HG03575 (cell line): Measurements from ENCODE around the gene IFNA17.
"Not testable (repeated sequence)": the region's sequence is repeated elsewhere in the genome, so short reads cannot be mapped to it uniquely, and the experiment has no call there.

Experiments
- ATAC-seq: cut with Tn5 transposase; IDR thresholded peaks from one replicate; pipeline ENCODE4 v1.9.1; 2021; ENCODE audit not compliant: unreplicated experiment, insufficient number of reproducible peaks, low FRiP score; ENCODE audit errors: extremely low read depth

IFNA17 gene

GRCh38 chr9:21228122-21228521, at the start of gene IFNA17:
TSS of gene IFNA17 (minus strand) at chr9:21228222. CDS start at chr9:21228173, 49 bp downstream.
- ATAC-seq = no peak

- ATAC-seq = no peak
Measured at GRCh38 chr9:21268347-21268657, 40.3 kb upstream of the IFNA17 start.

DNA sequence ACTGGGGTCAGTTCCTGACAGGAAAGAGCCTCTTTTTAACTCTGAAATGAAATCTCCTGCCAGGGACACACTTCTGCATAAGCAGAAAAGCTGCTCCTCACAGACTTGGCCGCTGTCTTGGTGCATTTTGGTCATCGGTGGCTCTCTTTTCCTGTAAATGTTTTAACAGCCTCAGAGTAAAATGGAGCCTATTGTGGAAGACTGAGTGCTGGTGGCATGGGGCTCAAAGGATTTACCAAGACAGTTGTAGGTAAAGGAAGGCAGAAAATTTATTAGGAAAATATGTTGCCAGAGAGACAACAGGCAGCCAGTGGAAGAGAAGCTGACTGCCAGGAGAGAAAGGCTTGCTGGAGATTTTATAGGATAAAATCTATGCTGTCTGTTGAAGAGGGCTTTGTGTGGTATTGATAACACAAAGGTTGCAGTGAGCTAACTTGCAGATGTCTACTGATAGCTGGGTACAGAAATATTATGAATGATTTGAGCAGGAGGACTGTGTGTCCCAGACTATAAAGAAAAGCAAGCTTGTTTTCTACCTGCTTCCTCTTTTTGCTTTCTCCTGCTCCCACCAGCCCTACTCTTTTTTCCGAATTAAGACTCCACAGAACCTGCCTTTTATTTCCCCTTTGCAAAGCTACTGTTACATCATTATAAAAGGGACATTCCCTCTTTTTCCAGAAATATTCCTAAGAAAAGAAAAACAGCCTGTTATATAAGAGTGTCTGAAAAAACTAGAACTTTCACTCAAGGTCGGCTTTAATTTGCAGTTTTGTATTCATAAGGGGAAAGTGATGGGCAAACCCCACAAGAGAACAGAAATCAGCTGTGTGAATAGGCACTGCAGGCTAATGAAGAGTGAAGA, 39.7 kb upstream of the IFNA17 start:
- no peak for ATAC-seq

DNA sequence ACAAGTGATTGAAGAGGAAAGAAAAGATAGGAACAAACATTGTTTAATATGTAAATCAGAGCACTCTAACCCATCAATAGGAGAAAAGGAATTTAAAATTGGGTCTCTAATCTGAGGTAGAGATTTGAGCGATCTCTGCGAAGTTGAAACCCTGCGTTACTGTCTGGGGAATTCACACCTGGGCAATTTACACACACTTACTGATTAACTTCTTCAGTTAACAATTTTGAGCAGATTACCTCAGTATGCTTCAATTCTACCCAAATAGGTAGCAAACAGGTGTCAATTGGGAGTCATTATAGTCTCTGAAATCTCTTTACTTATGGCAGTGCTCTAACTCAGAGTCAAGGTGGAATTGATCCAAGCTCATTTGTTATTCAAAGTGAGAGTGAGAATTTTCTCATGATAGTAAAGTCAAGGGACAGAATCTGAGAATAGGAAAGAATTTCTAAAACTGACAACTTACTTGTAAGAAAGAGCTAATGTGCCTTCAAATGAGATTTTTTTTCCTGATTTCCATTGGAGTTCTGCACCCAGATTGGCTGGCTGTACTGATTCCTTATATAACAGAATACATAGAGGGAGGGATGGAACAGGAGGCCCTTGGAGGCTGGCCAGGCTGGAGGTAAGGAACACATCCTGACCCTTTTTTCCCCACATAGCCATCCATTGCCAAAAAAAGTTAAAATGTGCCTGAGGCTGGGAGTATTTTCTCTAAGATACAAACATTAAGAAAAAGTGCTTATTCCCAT, 38.9 kb upstream of the IFNA17 start:
- no peak for ATAC-seq

DNA sequence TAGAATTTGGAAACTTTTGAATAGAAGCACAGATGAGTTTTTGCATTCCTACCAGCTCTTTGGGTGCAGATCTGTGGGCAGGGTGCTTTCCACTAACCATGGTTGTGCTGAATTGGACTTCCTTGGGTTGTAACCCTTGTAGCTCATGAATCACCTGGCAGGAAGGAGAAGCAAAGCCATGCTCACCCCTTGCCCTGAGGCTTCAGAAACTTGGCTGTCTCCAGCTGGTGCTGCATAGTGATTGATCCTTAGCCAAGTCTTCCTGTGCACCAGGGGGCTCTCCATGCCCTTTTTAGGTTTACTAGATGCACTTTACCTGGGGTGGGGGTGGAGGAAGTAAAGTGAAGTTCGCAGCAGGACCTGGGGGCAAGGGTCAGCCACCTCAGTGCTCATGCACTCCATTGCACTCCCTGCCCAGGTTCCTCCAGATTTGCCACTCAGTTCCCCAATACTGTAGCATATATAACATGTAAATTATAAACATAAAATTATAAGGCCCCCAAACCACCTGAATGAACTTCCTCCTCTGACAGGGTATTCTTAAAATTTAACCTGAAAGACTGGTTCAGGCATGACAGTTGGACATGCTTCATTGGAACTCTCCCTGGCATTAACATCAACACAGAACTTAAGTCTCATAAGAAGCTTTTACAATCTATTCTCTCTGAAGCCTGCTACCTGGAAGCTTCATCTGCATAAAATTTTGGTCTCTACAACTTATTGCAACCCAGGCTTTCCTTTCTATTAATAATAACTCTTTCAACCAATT, 37.6 kb upstream of the IFNA17 start:
- no peak for ATAC-seq

DNA sequence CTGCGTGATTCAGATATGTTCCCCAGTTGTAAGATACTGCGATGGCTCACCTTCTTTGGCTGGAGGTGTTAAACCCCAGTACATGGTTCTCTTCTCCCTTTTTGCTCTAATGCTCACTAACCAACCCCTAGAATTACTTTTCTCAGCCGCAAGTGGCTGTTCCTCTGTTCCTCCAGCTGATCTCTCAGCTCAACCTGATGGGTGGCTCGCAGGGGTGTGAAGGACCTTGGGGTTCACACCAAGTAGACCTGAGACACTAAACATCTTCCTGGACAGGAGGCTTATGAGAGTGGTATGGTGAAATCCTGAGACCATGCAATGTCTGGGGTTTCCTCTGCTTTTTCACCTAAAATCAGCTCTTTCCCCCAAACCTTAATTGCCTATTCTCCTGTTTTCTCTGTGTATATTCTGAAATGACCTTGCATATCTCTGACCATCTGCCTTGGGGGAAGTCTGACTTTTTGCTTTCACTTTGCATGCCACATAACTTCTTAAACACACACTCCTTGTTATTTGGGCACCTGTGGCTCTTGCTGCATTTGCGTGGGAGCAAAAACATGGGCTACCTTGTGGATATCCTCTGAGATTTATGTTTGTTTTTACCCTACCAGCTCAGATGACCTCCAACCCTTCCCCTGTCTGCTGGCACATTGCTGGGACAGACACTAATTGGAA, 27.7 kb upstream of the IFNA17 start:
- ATAC-seq = no peak

DNA sequence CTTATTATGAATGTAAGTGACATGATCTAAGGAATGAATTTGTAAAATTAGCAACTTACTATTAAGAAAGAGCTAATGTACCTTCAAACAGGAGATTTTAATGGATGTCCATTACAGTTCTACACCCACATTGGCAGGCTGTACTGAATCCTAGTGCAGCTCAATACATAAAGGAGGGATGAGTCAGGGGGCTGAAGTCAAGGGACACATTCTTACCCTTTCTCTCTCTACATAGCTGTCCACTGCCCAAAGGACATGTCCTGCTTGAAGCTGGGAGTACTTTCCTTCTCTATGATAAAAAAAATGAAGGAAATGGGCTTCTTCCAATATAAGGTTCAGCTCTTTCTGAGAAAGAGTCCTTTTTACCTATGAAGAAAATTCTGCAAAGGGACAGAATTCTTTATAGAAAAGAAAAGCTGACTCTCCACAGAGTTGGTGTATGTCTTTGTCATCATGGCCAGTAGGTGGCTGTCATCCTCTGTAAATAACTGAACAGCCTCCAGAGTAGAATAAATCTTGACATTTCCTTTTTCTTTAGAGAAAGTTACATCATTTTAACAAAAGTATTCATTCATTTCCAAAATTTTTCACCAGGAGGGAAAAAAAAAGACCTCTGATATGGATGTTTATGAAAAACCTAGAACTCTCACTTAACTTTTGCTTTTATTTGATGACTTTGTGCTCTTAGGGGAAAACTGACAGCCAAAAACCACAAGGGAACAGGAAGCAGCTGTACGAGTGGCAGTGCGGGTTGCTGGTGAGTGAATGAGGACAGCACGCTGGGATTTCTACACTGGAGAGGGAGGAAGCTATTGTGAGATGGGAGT, 24.9 kb upstream of the IFNA17 start:
- ATAC-seq = peak; percentile 50

DNA sequence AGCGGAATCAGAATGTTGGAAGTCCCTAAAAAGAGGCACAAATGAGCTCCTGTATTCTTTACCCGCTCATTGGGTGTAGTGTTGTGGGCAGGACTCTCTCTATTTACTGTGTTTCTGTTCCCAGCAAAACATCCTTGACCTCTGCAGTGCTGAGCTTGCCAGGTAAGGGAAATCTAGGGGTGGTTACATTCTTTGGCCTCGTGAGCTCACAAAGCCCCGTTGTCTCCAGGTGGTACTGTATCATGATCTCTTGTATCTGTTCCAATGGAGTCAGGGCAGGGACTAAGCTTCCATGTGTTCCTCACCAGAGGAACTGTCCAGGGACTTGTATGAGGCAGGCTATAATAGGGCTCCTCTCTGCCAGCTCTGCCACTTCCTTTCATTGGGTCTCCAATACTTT, 23.6 kb upstream of the IFNA17 start:
- no peak for ATAC-seq

DNA sequence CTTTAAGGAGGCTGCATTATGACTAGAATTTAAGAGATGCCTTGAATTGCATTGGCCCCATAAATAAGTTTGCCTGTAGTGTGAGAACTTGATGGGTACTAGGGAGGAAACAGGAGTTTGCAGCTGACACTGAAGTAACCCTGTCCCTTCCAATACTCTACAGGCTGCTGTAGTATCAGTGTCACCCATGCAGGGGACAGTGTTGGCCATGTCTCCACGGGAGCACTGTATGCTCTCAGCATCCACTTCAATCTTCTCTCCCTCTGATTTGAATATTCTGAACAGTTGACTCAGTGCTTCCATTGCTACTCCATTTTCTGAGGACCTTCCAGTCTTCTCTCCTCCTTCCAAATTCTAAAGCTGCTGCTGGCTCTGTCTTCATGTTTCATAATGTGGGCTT, 23.2 kb upstream of the IFNA17 start:
- ATAC-seq = no peak

- ATAC-seq = no peak
Measured at GRCh38 chr9:21244836-21245235, 16.8 kb upstream of the IFNA17 start.

DNA sequence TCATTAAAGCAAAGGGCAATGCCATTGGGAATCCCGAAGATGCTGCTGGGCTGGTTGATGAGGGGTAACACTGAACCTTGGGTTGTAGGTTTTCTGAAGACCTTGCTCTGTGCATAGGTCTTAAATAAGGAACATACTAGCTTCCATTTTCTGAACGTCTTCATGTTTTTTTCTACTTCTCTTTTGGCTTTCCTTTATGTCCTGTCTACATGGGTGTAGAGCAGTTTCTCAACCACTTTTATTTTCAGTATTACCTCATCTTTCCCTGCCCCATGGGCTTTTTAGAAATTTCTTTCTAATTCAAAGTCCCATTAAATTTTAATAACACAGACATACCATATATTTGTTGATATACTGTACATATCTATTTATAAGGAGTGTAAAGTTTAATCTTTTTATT, 11.9 kb upstream of the IFNA17 start, which contains the start of gene IFNA14:
Gene IFNA14, minus strand, starts transcription at position 95 of the 400 bp plus-strand sequence. Its CDS starts 70 bp downstream, at position 25.
- ATAC-seq = no peak

GRCh38 chr9:21236360-21236714, 8.3 kb upstream of the IFNA17 start:
- peak; percentile 8 for ATAC-seq

DNA sequence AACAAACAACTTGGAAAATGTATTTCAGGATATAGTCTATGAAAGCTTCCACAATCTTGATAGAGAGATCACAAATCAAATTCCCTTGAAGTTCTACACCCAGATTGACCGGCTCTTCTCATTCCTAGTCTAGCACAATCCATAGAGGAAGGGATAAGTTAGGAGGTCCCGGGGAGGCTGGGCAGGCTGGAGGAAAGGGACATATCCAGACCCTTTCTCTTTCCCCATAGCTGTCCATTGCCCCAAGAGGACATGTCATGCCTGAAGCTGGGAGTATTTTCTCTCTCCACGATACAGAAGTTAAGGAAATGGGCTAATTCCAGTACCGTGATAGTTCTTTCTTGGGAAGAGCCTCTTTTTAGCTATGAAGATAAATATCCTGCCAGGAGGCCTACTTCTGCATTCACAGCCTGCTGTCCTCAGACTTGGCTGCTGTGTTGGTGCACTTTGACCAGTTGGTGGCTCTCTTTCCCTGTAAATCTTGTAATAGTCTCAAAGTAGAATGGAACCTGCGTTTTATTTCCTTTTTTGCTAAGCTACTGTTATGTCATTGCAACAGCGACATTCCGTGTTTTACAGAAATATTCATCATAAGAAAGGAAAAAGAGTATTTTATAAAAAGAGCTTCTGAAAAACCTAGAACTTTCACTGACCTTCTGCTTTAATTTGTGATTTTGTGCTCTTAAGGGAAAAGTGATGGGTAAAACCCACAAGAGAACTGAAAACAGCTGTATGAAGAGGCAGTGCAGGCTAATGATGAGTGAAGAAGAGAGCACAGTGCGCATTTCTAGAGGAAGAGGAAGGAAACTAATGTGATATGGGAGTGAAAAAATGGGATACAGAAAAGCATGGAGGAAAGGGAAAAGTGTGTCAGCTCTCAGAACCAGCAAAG, 7.7 kb upstream of the IFNA17 start:
- ATAC-seq = peak; percentile 85

GRCh38 chr9:21234153-21234687, 6.2 kb upstream of the IFNA17 start:
- no peak for ATAC-seq

GRCh38 chr9:21233258-21233657, 5.2 kb upstream of the IFNA17 start:
- no peak for ATAC-seq

DNA sequence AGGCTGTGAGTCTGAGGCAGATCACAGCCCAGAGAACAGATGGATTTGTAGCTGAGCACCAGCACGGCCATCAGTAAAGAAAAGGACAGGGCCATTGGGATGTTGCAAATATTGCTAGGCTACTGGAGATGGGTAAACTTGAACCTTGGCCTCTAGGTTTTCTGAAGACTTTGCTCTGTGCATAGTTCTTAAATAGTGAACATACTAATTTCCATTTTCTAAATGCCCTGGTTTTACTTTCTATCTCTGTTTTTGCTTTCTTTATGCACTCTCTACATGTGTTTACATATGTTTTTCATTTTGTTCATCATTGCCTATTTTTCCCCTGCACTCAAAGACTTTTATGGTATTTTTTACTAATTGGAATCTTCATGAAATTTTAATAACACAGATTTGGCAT, 10.8 kb downstream of the IFNA17 start, which contains the start of gene IFNA16:
Gene IFNA16, minus strand, starts transcription at position 101 of the 400 bp plus-strand sequence. Its CDS starts 6 bp downstream, at position 95.
- ATAC-seq = not testable (repeated sequence)
